HepG2 (cell line): ENCODE measurements around the gene UBE2Q1.

Experiments used
- EZH2 ChIP-seq: conservative IDR thresholded peaks from 2 replicates; pipeline ENCODE4 v1.6.1; 2012; ENCODE audit warnings: mild to moderate bottlenecking, low read depth, low read length, moderate library complexity
- PBX3 ChIP-seq: sonication (generic); formaldehyde crosslinking; IDR thresholded peaks from 2 replicates; pipeline ENCODE4 v1.8.1; 2023; ENCODE audit warnings: missing genetic modification reagents, inconsistent platforms, borderline replicate concordance
- RAD21 ChIP-seq: fragments of 450-650 bp; formaldehyde crosslinking; IDR thresholded peaks from 2 replicates; pipeline ENCODE4 v1.5.0; 2020; ENCODE audit warnings: mild to moderate bottlenecking
- TAF1 ChIP-seq: sonication (generic); formaldehyde crosslinking; IDR thresholded peaks from 2 replicates; pipeline ENCODE4 v1.4.0; 2020; ENCODE audit warnings: missing genetic modification reagents
- ZBTB25 ChIP-seq: IDR thresholded peaks from 2 replicates; pipeline ENCODE4 v1.6.1; 2018; ENCODE audit warnings: missing genetic modification reagents
- ZFP36 ChIP-seq: fragments of 150-350 bp; IDR thresholded peaks from 2 replicates; pipeline ENCODE4 v1.6.1; 2018; ENCODE audit warnings: borderline replicate concordance, low read length, low read depth; ENCODE audit not compliant: partially characterized antibody
- ZNF615 ChIP-seq: sonication (generic); formaldehyde crosslinking; IDR thresholded peaks from 2 replicates; pipeline ENCODE4 v1.5.0; 2020; ENCODE audit warnings: mild to moderate bottlenecking, missing genetic modification reagents, borderline replicate concordance
- TF ChIP-seq, protein P1 (sequence below): sonication (generic); formaldehyde crosslinking; IDR thresholded peaks from 2 replicates; pipeline ENCODE4 v1.5.0; 2020; ENCODE audit warnings: mild to moderate bottlenecking, missing genetic modification reagents, moderate library complexity

GRCh38 chr1:154556422-154556821 is 2.0 kb downstream of the UBE2Q1 start:
- TF ChIP-seq ZFP36 (no peak), TAF1 (no peak), EZH2 (no peak), ZNF615 (CRISPR knock-in tag) (no peak), RAD21 (CRISPR knock-in tag) (no peak), ZBTB25 (CRISPR knock-in tag) (no peak), PBX3 (no peak)
- TF ChIP-seq, protein P1, sequence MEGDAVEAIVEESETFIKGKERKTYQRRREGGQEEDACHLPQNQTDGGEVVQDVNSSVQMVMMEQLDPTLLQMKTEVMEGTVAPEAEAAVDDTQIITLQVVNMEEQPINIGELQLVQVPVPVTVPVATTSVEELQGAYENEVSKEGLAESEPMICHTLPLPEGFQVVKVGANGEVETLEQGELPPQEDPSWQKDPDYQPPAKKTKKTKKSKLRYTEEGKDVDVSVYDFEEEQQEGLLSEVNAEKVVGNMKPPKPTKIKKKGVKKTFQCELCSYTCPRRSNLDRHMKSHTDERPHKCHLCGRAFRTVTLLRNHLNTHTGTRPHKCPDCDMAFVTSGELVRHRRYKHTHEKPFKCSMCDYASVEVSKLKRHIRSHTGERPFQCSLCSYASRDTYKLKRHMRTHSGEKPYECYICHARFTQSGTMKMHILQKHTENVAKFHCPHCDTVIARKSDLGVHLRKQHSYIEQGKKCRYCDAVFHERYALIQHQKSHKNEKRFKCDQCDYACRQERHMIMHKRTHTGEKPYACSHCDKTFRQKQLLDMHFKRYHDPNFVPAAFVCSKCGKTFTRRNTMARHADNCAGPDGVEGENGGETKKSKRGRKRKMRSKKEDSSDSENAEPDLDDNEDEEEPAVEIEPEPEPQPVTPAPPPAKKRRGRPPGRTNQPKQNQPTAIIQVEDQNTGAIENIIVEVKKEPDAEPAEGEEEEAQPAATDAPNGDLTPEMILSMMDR, result no peak
